ENCODE data around the gene TGFB1I1.

DNA sequence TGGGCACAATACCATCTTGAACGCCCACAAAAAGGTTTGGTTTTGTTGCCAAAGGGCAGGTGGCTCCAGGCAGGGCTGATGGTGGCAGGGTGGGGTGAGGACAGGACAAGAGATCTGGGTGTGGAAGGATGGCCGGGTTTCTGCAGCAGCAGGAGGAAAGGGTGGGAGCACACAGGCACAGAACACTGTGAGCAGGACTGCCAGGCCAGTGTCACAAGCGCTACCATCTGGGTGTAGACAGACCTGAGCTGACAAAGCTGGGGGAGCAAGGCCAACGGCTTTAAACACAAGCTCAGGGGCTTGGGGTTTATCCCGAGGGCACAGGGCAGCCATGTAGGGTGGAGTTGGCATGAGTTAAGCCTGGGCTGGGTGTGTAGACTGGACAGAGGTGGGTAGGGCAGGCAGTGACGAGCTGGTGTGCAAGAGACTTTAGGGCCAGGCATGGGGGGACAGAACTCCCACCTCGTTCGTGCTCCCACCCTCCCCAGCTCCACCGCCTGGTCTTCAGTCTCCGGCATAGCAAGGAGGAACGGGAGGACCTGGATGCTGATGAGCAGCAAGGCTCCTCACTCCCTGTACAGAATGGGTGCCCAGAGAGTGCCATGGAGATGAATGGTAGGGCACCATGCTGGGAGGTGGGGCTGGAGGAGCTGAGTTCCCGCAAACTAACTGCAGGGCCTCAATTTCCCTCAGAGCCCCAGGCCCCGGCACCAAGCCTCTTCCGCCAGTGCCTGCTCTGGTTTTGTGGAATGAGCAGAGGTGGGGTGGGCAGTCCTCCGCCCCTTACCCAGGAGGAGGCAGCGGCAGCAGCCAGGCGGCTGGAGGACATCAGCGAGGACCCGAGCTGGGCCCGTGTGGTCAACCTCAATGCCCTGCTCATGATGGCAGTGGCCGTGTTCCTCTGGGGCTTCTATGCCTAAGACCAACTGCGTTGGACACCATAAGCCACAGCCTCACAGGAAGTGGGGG is 17.9 kb downstream of the TGFB1I1 start:
- TF ChIP-seq CTCF (IDR thresholded peaks at IDR 0.05; ENCODE audit: poor library complexity, severe bottlenecking) (no peak), EP300 (conservative IDR thresholded peaks at IDR 0.05; ENCODE audit: poor library complexity, severe bottlenecking) (no peak), POLR2AphosphoS5 (IDR thresholded peaks at IDR 0.05) (no peak), EZH2 (IDR thresholded peaks at IDR 0.05; ENCODE audit: borderline replicate concordance, insufficient read depth, low read length, poor library complexity, severe bottlenecking) (no peak)
